HEK293 (cell line): ENCODE data around the gene CARD11.

ENCODE experiments used
- CTCF ChIA-PET: fragments of 350-600 bp; formaldehyde crosslinking; extraction: SDS; loops from one replicate; lab custom pipeline; 2021; ENCODE audit warnings: antibody characterized with exemption; lab: Yijun Ruan, JAX
- POLR2A ChIA-PET: fragments of 300-600 bp; formaldehyde crosslinking; extraction: SDS; loops from one replicate; lab custom pipeline; 2020; ENCODE audit warnings: antibody characterized with exemption, inconsistent platforms; lab: Yijun Ruan, JAX
- H3K27ac ChIP-seq: fragments of 200-500 bp; sonication (Bioruptor generic); 2 replicates; pipeline ENCODE4 v1.5.1; 2014; ENCODE audit warnings: low read depth, low read length, control low read depth, inconsistent platforms; ENCODE audit errors: extremely low read depth
- H3K36me3 ChIP-seq, 2 experiments: fragments of 200-500 bp in 1 of 2; sonication (Bioruptor generic) in 1 of 2; 1 replicate in 1 of 2; 2 replicates in 1 of 2; pipeline ENCODE4 v1.5.1; 2014 to 2017; ENCODE audit warnings: inconsistent platforms in 2 of 2, low read length in 2 of 2; ENCODE audit not compliant: control insufficient read depth in 2 of 2, insufficient read depth in 1 of 2
- H3K4me1 ChIP-seq: fragments of 200-500 bp; sonication (Bioruptor generic); 2 replicates; pipeline ENCODE4 v1.5.1; 2014; ENCODE audit warnings: mild to moderate bottlenecking, low read length, inconsistent platforms; ENCODE audit not compliant: control insufficient read depth, insufficient read depth
- H3K4me3 ChIP-seq: 2 replicates; pipeline ENCODE4 v1.5.1; 2011; ENCODE audit warnings: low read depth, mild to moderate bottlenecking, control low read depth, low read length, moderate library complexity
- H3K9me3 ChIP-seq: fragments of 200-500 bp; sonication (Bioruptor generic); 2 replicates; pipeline ENCODE4 v1.5.1; 2014; ENCODE audit warnings: low read depth, low read length, inconsistent platforms; ENCODE audit not compliant: control insufficient read depth, insufficient read depth
- BCL11B ChIP-seq: fragments of 450-650 bp; formaldehyde crosslinking; IDR thresholded peaks from 2 replicates; pipeline ENCODE4 v1.5.1; 2016; ENCODE audit warnings: low read depth, missing biosample characterization, missing genetic modification characterization
- ZFP41 ChIP-seq: fragments of 450-650 bp; formaldehyde crosslinking; IDR thresholded peaks from 2 replicates; pipeline ENCODE4 v1.5.1; 2016; ENCODE audit warnings: missing biosample characterization, missing genetic modification characterization, borderline replicate concordance
- ZNF184 ChIP-seq: fragments of 450-650 bp; IDR thresholded peaks from 2 replicates; pipeline ENCODE4 v1.5.1; 2018; ENCODE audit warnings: missing biosample characterization, mild to moderate bottlenecking, missing genetic modification characterization
- ZNF202 ChIP-seq: fragments of 450-650 bp; formaldehyde crosslinking; IDR thresholded peaks from 2 replicates; pipeline ENCODE4 v1.5.1; 2016; ENCODE audit warnings: missing biosample characterization, missing genetic modification characterization, borderline replicate concordance
- ZNF223 ChIP-seq: fragments of 450-650 bp; formaldehyde crosslinking; IDR thresholded peaks from 2 replicates; pipeline ENCODE4 v1.5.1; 2016; ENCODE audit warnings: missing biosample characterization, missing genetic modification characterization
- ZNF239 ChIP-seq: fragments of 450-650 bp; formaldehyde crosslinking; IDR thresholded peaks from 2 replicates; pipeline ENCODE4 v1.5.1; 2016; ENCODE audit warnings: missing biosample characterization, missing genetic modification characterization
- ZNF366 ChIP-seq: fragments of 450-650 bp; formaldehyde crosslinking; conservative IDR thresholded peaks from 2 replicates; pipeline ENCODE4 v1.5.1; 2016; ENCODE audit warnings: missing biosample characterization, missing genetic modification characterization
- ZNF404 ChIP-seq: fragments of 450-650 bp; formaldehyde crosslinking; IDR thresholded peaks from 2 replicates; pipeline ENCODE4 v1.5.1; 2017; ENCODE audit warnings: missing biosample characterization, missing genetic modification characterization
- ZNF473 ChIP-seq: fragments of 450-650 bp; formaldehyde crosslinking; IDR thresholded peaks from 2 replicates; pipeline ENCODE4 v1.5.1; 2017; ENCODE audit warnings: missing biosample characterization, missing genetic modification characterization
- ZNF654 ChIP-seq: fragments of 450-650 bp; formaldehyde crosslinking; IDR thresholded peaks from 2 replicates; pipeline ENCODE4 v1.5.1; 2016; ENCODE audit warnings: low read depth, missing biosample characterization, missing genetic modification characterization
- ZSCAN30 ChIP-seq: fragments of 450-650 bp; IDR thresholded peaks from 2 replicates; pipeline ENCODE4 v1.5.1; 2018; ENCODE audit warnings: missing biosample characterization, mild to moderate bottlenecking, missing genetic modification characterization, moderate library complexity
- TF ChIP-seq, protein P1 (sequence below): IDR thresholded peaks from 2 replicates; pipeline ENCODE4 v1.6.1; 2011; ENCODE audit warnings: mild to moderate bottlenecking, low read depth, low read length, borderline replicate concordance
- TF ChIP-seq, protein P2 (sequence below): fragments of 450-650 bp; formaldehyde crosslinking; IDR thresholded peaks from 2 replicates; pipeline ENCODE4 v1.5.0; 2017; ENCODE audit warnings: missing biosample characterization, missing genetic modification characterization, borderline replicate concordance
- TF ChIP-seq, protein P3 (sequence below): fragments of 450-650 bp; formaldehyde crosslinking; conservative IDR thresholded peaks from 2 replicates; pipeline ENCODE4 v1.5.1; 2016; ENCODE audit warnings: low read depth, missing biosample characterization, missing genetic modification characterization
- TF ChIP-seq, protein P4 (sequence below): fragments of 450-650 bp; formaldehyde crosslinking; IDR thresholded peaks from 2 replicates; pipeline ENCODE4 v1.5.1; 2016; ENCODE audit warnings: missing biosample characterization, missing genetic modification characterization
- TF ChIP-seq, protein P5 (sequence below): fragments of 450-650 bp; formaldehyde crosslinking; optimal IDR thresholded peaks from 2 replicates; pipeline ENCODE3; 2016; ENCODE audit warnings: missing biosample characterization, mild to moderate bottlenecking, missing genetic modification characterization
- TF ChIP-seq, protein P6 (sequence below): fragments of 450-650 bp; formaldehyde crosslinking; IDR thresholded peaks from 2 replicates; pipeline ENCODE4; 2016; ENCODE audit warnings: missing biosample characterization, missing genetic modification characterization
- TF ChIP-seq, protein P7 (sequence below): fragments of 450-650 bp; formaldehyde crosslinking; IDR thresholded peaks from 2 replicates; pipeline ENCODE4 v1.5.1; 2016; ENCODE audit warnings: missing biosample characterization, missing genetic modification characterization

The CARD11 gene

DNA sequence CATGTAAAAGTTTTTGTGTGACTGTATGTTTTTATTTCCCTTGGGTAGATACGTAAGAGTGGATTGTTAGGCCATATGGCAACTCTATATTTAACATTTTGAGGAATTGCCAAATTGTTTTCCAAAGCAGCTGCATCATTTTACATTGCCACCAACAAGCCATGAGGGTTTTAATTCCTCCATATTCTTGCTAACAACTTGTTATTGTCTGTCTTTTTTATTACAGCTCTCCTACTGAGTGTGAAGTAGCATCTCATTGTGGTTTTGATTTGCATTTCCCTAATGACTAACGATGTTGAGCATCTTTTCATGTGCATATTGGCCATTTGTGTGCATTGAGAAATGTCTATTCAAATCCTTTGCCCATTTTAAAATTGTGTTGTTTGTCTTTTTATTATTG, 94.9 kb downstream of the CARD11 start:
- ChIA-PET POLR2A (no interaction called here), CTCF (no interaction called here)
- H3K4me3 ChIP-seq, result no peak overlapping the region
- H3K36me3 ChIP-seq, result no peaks in the 10 kb centered on the region
- no peaks in the 10 kb centered on the region for H3K4me1 ChIP-seq
- no peaks in the 10 kb centered on the region for H3K9me3 ChIP-seq
- TF ChIP-seq ZNF184 (tag by site-specific recombination) (no peak), ZNF239 (tag by site-specific recombination) (no peak), BCL11B (tag by site-specific recombination) (no peak), ZNF202 (tag by site-specific recombination) (no peak), ZNF223 (tag by site-specific recombination) (no peak), ZNF404 (tag by site-specific recombination) (no peak), ZFP41 (no peak), ZSCAN30 (tag by site-specific recombination) (no peak), ZNF654 (tag by site-specific recombination) (no peak), ZNF366 (tag by site-specific recombination) (no peak), ZNF473 (tag by site-specific recombination) (no peak)
- TF ChIP-seq, protein P1, sequence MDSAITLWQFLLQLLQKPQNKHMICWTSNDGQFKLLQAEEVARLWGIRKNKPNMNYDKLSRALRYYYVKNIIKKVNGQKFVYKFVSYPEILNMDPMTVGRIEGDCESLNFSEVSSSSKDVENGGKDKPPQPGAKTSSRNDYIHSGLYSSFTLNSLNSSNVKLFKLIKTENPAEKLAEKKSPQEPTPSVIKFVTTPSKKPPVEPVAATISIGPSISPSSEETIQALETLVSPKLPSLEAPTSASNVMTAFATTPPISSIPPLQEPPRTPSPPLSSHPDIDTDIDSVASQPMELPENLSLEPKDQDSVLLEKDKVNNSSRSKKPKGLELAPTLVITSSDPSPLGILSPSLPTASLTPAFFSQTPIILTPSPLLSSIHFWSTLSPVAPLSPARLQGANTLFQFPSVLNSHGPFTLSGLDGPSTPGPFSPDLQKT, result no peak
- TF ChIP-seq, protein P2, sequence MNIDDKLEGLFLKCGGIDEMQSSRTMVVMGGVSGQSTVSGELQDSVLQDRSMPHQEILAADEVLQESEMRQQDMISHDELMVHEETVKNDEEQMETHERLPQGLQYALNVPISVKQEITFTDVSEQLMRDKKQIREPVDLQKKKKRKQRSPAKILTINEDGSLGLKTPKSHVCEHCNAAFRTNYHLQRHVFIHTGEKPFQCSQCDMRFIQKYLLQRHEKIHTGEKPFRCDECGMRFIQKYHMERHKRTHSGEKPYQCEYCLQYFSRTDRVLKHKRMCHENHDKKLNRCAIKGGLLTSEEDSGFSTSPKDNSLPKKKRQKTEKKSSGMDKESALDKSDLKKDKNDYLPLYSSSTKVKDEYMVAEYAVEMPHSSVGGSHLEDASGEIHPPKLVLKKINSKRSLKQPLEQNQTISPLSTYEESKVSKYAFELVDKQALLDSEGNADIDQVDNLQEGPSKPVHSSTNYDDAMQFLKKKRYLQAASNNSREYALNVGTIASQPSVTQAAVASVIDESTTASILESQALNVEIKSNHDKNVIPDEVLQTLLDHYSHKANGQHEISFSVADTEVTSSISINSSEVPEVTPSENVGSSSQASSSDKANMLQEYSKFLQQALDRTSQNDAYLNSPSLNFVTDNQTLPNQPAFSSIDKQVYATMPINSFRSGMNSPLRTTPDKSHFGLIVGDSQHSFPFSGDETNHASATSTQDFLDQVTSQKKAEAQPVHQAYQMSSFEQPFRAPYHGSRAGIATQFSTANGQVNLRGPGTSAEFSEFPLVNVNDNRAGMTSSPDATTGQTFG, result no peak
- TF ChIP-seq, protein P3, sequence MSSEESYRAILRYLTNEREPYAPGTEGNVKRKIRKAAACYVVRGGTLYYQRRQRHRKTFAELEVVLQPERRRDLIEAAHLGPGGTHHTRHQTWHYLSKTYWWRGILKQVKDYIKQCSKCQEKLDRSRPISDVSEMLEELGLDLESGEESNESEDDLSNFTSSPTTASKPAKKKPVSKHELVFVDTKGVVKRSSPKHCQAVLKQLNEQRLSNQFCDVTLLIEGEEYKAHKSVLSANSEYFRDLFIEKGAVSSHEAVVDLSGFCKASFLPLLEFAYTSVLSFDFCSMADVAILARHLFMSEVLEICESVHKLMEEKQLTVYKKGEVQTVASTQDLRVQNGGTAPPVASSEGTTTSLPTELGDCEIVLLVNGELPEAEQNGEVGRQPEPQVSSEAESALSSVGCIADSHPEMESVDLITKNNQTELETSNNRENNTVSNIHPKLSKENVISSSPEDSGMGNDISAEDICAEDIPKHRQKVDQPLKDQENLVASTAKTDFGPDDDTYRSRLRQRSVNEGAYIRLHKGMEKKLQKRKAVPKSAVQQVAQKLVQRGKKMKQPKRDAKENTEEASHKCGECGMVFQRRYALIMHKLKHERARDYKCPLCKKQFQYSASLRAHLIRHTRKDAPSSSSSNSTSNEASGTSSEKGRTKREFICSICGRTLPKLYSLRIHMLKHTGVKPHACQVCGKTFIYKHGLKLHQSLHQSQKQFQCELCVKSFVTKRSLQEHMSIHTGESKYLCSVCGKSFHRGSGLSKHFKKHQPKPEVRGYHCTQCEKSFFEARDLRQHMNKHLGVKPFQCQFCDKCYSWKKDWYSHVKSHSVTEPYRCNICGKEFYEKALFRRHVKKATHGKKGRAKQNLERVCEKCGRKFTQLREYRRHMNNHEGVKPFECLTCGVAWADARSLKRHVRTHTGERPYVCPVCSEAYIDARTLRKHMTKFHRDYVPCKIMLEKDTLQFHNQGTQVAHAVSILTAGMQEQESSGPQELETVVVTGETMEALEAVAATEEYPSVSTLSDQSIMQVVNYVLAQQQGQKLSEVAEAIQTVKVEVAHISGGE (tag by site-specific recombination), result no peak
- TF ChIP-seq, protein P4, sequence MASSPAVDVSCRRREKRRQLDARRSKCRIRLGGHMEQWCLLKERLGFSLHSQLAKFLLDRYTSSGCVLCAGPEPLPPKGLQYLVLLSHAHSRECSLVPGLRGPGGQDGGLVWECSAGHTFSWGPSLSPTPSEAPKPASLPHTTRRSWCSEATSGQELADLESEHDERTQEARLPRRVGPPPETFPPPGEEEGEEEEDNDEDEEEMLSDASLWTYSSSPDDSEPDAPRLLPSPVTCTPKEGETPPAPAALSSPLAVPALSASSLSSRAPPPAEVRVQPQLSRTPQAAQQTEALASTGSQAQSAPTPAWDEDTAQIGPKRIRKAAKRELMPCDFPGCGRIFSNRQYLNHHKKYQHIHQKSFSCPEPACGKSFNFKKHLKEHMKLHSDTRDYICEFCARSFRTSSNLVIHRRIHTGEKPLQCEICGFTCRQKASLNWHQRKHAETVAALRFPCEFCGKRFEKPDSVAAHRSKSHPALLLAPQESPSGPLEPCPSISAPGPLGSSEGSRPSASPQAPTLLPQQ (tag by site-specific recombination), result no peak
- TF ChIP-seq, protein P5, sequence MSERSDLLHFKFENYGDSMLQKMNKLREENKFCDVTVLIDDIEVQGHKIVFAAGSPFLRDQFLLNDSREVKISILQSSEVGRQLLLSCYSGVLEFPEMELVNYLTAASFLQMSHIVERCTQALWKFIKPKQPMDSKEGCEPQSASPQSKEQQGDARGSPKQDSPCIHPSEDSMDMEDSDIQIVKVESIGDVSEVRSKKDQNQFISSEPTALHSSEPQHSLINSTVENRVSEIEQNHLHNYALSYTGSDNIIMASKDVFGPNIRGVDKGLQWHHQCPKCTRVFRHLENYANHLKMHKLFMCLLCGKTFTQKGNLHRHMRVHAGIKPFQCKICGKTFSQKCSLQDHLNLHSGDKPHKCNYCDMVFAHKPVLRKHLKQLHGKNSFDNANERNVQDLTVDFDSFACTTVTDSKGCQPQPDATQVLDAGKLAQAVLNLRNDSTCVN (tag by site-specific recombination), result no peak
- TF ChIP-seq, protein P6, sequence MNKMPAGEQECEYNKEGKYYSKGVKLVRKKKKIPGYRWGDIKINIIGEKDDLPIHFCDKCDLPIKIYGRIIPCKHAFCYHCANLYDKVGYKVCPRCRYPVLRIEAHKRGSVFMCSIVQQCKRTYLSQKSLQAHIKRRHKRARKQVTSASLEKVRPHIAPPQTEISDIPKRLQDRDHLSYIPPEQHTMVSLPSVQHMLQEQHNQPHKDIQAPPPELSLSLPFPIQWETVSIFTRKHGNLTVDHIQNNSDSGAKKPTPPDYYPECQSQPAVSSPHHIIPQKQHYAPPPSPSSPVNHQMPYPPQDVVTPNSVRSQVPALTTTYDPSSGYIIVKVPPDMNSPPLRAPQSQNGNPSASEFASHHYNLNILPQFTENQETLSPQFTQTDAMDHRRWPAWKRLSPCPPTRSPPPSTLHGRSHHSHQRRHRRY, result no peak
- TF ChIP-seq, protein P7, sequence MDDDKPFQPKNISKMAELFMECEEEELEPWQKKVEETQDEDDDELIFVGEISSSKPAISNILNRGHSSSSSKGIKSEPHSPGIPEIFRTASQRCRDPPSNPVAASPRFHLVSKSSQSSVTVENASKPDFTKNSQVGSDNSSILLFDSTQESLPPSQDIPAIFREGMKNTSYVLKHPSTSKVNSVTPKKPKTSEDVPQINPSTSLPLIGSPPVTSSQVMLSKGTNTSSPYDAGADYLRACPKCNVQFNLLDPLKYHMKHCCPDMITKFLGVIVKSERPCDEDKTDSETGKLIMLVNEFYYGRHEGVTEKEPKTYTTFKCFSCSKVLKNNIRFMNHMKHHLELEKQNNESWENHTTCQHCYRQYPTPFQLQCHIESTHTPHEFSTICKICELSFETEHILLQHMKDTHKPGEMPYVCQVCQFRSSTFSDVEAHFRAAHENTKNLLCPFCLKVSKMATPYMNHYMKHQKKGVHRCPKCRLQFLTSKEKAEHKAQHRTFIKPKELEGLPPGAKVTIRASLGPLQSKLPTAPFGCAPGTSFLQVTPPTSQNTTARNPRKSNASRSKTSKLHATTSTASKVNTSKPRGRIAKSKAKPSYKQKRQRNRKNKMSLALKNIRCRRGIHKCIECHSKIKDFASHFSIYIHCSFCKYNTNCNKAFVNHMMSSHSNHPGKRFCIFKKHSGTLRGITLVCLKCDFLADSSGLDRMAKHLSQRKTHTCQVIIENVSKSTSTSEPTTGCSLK (tag by site-specific recombination), result no peak
- no peak overlapping the region for H3K27ac ChIP-seq
